H4 (cell line): ENCODE results near the gene HERC5. TPM values are rescaled to one million over a fixed set of nuclear protein-coding genes. Genes with fewer than 3 reads are reported as not detected.

ENCODE experiments used
- DNase-seq: peaks from one replicate; pipeline ENCODE4 v3.0.0-alpha.2; 2015; ENCODE audit warnings: low spot score
- total RNA-seq: library from RNA; depleted of rRNA; stranded (reverse); fragments of >200 nt; shearing (Covaris generic); gene quantifications from 2 replicates; pipeline ENCODE4 v1.2.3, GENCODE V29; 2014; rRNA removed

HERC5 gene
- total RNA-seq, 1 experiment from 2014 or later = 18.7 TPM

DNA sequence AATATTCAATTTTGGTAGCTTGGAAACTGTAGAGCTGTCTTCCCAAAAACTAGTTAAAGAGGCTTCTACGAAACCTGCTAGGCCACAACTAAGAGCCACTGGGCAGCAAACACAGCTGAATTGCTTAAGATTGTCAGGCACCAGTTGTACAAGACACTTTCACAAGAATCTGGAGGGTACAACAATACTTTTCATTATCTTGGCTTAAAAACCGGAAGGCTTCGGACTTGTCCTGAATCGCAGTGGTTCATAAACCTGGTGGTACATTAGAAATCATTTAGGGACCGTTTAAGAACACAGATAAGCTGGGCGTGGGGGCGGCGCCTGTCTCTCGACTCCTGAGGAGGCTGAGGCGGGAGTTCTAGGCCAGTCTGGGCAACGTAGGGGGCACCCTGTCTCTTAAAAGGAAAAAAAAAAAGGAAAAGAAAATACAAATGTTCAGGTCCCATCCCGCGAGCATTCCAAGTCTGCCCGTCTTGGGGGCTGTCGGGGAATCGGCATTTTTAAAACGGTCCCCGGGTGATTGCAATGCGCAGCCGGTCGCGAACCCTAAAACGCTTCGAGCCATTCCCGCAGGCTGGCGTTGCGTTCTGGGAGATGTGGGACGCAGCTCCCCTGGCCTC lies 65.9 kb downstream of the HERC5 start:
- DNase-seq = no peak

DNA sequence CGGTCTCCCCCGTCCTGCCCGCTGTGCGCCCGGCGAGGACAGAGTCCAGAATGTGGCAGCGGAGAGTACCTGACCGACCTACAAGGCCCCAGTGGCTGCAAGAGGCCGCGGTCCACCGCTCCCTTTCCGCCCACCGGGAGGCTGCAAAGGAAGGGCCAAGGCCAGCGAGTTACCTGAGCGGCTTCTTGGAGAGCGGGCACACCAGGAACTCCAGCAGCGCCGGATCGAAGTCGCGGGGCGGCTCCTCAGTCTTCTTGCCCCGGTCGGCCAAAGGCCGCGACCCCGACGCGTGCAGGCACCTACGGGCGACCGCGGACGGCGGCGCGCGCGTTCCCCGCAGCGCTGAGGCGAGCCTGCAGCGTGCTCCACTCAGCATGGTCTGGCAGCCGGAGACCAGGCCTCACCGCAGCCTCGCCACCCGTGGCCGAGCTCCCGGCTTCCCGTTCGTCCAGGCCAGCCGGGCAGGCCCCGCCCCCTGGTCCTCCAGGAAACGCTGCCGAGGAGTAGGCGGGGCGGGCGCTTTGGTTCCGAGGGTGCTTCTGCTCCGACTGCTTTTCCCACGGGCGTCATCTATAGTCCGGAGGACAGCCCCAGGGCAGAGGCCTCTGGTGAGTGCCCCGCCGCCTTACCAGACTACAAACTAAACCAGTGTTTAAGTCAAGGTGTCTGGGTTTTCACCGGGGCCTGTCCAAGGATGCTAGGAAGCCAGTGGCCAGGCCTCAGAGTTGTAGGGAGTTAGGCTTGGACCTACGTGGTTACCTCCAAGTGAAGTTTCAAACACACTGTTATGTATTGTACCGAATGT lies 66.6 kb downstream of the HERC5 start, which contains the start of gene PYURF:
Gene PYURF (minus strand): TSS at position 452 of the 805 bp plus-strand sequence. CDS start 76 bp downstream, at position 376.
- peak; percentile 87 for DNase-seq

DNA sequence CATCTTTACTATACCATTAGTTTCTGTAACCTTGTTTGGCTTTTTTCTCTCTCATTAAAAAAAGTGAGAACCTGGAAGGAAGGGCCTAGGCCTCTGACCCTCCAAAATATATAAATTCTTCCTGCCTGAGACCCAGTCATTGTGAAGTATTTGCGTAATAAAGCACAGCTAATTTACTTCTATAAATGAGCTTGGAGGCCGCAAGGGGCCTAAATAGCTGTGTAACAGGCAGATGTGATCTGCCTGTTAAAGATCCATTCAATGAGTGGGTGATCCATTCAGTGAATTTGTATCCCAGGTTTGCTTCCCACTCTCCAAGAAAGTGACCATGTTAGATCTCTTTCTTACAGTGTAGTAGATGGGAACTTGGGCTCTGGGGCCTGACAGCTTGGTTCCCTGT lies 67.3 kb downstream of the HERC5 start:
- no peak for DNase-seq

DNA sequence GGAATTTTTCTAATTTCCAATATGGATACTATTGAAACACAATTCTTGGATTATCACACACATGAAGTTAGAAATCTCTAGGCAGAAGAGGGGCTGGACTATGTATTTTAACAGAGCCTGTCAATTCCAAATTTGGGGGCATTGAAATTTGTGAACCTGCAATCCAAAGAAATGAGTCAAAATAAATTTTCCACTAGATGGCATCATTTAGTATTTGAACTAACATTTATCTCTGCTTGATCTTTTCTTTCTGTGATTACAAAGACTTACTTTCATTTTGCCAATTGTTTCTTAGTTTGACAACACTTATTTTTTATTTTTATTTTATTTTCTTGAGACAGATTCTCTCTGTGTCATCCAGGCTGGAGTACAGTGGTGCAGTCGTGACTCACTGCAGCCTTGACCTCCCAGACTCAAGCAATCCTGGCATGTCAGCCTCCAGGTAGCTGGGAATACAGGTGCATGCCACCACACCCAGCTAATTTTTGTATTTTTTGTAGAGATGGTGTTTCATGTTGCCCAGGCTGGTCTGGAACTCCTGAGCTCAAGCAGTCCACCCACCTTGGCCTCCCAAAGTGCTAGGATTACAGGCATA lies 69.4 kb downstream of the HERC5 start:
- DNase-seq = no peak

DNA sequence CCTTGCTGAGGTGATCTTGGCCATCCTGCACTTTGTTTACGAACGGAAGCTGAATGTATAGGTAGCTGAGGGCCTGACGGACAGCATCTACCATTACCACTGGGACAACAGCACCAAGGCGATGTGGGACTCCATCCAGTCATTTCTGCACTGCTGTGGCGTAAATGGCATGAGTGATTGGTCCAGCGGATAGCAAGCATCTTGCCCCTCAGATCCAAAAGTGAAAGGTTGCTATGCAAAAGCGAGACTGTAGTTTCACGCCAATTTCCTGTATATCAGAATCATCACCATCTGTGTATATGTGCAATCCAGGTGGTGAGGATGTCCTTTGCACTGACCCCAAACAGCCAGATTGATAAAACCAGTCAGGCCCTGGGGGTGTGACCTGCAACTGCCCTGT lies 70.9 kb downstream of the HERC5 start:
- DNase-seq = no peak

DNA sequence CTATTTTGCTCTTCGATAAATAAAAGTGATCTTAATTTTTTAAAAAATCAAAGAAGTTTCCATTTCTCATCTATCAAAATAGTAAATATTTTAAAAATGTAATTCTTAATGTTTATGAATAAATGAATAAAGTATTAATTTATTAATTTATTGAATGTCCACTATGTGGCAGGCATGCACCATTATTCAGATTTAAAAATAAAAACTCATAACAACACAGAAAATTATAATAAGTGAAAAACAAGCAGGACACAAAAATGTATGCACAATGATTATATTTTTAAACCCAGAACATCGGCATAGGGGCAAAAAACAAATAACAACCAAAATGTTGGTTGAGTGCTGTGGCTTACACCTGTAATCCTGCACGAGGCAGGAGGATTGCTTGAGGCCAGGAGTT lies 71.9 kb downstream of the HERC5 start:
- no peak for DNase-seq

DNA sequence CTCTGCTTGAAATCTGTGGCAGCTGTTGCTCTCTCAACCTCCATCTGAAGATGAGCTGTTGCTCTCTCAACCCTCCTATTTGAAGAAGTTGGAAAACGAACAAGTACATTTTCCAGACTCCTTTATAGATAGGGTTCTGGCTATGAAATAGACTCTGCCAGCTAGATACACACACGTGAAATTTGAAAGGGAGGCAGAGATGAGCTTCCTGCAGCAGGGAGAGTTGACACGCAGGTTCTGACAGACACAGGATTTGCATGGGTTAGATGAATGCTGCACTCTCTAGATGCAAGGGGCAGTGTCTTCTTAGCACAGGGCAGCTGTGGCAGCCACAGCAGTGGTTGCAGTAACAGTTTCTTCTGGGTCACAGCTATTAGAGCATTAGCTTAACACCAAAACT lies 74.6 kb downstream of the HERC5 start:
- no peak for DNase-seq

DNA sequence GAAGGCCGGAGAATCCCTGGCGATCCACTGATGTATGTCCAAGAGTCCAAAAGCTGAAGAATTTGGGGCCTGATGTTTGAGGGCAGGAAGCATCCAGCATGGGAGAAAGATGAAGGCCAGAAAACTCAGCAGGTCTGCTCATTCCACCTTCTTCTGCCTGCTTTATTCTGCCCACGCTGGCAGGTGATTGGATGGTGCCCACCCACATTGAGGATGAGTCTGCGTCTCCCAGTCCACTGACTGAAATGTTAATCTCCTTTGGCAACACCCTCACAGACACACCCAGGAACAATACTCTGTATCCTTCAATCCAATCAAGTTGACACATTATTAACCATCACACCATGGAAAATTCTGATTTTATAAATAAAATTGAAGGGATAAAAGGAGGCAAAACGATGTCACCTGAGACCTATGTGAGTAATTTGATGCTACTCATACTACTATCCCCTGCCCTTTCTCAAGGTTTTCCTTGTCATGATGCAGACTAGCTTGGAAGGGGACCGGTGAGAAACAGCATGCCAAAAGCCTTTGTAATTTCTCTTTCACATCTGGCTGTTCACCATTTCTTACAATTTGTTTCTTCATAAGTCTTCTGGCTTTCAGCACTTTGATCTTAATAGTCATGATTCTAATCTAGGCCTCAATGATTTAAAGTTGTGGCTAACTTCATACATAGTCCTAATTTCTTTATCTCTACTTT lies 76.3 kb downstream of the HERC5 start:
- no peak for DNase-seq

DNA sequence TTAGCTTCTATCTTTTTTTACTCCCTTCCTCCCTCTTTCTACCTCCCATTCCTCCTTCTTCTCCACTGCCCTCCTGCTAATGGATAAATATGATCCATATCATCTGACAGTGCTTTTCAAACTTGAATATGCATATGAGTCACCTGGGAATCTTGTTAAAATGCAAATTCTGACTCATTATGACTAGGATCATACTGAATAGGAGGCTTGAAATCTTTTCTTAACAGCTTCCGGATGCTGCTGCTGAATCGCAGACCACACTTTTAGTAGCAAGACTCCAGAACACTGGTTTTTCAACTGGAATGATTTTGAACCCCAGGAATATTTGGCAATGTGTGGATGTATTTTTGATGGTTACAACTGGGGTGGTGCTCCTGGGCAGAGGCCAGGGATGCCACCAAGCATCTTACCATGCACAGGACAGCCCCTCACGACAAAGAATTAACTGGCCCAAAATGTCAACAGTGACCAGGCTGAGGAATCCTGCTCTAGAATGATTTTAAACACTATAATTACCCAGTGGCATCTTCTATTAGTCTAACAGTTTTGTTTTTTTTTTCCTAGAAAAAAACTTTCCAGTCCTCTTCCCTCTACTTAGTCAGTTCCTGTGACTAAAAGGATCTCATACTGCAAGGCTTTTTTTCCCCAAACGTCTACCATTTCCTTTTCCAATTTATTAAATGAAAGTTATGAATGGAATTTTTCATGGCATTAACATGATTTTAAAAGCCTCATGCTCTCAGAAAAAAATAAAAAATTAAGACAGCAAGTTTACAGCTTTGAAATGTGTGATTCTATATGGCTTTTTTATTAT lies 77.2 kb downstream of the HERC5 start:
- peak; percentile 46 for DNase-seq

DNA sequence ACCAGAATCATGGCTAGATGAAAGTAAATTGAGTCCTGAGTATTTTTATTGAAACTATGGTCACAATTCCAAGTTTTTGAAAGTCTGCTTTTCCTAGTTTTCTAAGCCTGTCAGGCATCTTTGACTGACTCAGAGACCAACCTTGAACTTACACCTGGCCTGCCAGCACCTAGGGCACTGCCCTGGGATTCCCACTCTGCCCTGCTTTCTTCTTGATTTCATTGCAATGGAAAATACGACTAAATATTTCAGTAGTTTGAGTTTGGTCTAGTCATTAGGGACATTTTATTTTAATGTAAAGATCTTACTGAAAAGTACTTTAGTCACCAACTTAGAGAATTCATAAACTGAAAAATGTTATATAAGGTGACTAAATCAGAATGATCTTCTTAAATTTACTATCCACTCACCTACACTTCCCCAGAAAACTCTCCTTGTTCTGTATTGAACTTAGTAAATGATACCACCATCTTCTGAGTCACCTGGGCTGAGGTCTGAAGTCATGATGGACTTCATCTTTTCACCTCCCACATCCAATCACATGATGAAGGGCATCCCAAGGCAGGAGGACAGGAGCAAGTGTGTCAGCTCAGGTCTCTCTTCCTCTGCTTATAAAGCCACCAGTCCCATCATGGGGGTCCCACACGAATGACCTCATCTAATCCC lies 78.3 kb downstream of the HERC5 start:
- DNase-seq = no peak

DNA sequence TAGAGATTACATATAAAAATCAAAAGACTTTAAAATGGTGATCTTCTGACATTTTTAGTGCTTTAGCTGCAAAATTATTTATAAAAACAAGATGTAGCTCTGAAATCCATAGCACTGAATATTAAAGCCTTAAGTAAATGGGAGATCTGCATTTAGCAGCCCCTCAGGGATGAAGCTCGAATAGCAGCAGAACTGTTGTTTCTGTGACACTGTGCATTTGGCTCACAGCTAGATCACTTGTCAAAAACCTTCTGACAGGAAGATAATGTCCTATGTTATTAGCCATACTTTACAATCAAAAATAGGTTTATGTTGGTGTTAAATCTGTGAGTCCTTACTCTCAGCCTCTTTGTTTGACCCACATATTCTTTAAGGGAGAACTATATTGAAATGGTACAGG lies 80.8 kb downstream of the HERC5 start:
- no peak for DNase-seq

DNA sequence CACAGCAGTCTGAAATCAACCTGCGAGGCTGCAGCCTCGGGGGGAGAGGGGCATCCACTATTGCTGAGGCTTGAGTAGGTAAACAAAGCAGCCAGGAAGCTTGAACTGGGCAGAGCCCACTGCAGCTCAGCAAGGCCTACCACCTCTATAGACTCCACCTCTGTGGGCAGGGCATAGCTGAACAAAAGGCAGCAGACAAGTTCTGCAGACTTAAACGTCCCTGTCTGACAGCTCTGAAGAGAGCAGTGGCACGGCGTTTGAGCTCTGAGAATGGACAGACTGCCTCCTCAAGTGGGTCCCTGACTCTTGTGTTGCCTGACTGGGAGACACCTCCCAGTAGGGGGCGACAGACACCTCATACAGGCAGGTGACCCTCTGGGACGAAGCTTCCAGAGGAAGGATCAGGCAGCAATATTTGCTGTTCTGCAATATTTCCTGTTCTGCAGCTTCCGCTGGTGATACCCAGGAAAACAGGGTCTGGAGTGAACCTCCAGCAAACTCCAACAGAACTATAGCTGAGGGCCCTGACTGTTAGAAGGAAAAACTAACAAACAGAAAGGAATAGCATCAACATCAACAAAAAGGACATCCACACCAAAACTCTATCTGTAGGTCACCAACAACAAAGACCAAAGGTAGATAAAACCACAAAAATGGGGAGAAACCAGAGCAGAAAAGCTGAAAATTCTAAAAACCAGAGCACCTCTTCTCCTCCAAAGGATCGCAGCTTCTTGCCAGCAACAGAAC lies 82.6 kb downstream of the HERC5 start:
- peak; percentile 43 for DNase-seq

DNA sequence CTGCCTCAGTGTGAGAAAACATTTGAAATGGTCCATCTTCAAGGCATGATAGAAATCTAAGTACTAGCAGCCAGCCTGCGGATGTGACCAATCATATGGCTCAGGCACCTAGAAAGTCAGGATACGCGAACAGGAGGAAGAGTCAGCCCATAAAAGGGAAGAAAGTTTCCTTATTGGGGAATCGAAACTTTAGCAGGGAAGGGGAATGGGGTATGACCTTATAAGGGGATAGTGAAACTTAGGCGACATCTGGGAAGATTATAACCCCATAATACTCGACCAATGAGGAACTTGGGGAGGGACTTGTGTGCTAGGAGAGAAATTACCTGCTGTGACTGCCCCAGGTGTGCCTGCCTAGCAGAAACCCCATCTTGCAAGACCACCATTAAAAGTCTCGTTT lies 92.9 kb downstream of the HERC5 start:
- DNase-seq = no peak

Other genes with a start within 250 kb of the HERC5 start
- 4.9 and 7.3 TPM in 2 replicates for gene PPM1K, start 172.6 kb upstream of the HERC5 start, total RNA-seq
- 17.5 and 23.3 TPM in 2 replicates for gene HERC6, start 78.3 kb upstream of the HERC5 start, total RNA-seq
- gene PYURF, start 66.7 kb downstream of the HERC5 start, total RNA-seq = 151 and 168 TPM in 2 replicates
- 6.1 and 11.0 TPM in 2 replicates for gene HERC3, start 135.4 kb downstream of the HERC5 start, total RNA-seq
- not detected in 2 replicates for gene NAP1L5, start 240.7 kb downstream of the HERC5 start, total RNA-seq